K562 (cell line): ENCODE measurements around the gene USP2. TPM values are rescaled to one million over a fixed set of nuclear protein-coding genes. Genes with fewer than 3 reads are reported as not detected.

ENCODE experiments used
- ARHGAP35 ChIP-seq: fragments of 450-650 bp; IDR thresholded peaks from 2 replicates; pipeline ENCODE4 v1.6.1; 2018; ENCODE audit not compliant: partially characterized antibody
- CREM ChIP-seq: IDR thresholded peaks from 2 replicates; pipeline ENCODE4 v1.6.1; 2014; ENCODE audit warnings: antibody characterized with exemption, low read depth
- CTCF ChIP-seq, 3 experiments: IDR thresholded peaks in 2 of 3; conservative IDR thresholded peaks in 1 of 3; 2 replicates each; pipeline ENCODE4 v1.5.1; 2011 to 2012; ENCODE audit warnings: low read length in 3 of 3, mild to moderate bottlenecking in 3 of 3, control low read depth in 2 of 3, improper control_type of control experiment in 1 of 3, inconsistent platforms in 1 of 3, low read depth in 1 of 3, mixed read lengths in 1 of 3, moderate library complexity in 1 of 3; ENCODE audit not compliant: insufficient read depth in 2 of 3
- E2F1 ChIP-seq: sonication (generic); formaldehyde crosslinking; IDR thresholded peaks from 2 replicates; pipeline ENCODE4 v1.8.1; 2023; ENCODE audit warnings: mild to moderate bottlenecking, missing genetic modification reagents, moderate library complexity
- GABPA ChIP-seq: fragments of 200-800 bp; sonication (Bioruptor generic); conservative IDR thresholded peaks from 2 replicates; pipeline ENCODE4 v1.6.1; 2016; ENCODE audit warnings: low read depth, missing genetic modification characterization, missing compliant biosample characterization
- JUN ChIP-seq, 2 experiments: sonication (generic) in 1 of 2; formaldehyde crosslinking in 1 of 2; IDR thresholded peaks; 2 replicates each; pipeline versions ENCODE4 v1.6.1 to v1.8.0; 2012 to 2022; ENCODE audit warnings: borderline replicate concordance in 2 of 2, mild to moderate bottlenecking in 2 of 2, improper control_type of control experiment in 1 of 2, low read depth in 1 of 2, low read length in 1 of 2, missing genetic modification reagents in 1 of 2
- KAT2B ChIP-seq: IDR thresholded peaks from one replicate; pipeline ENCODE4 v1.6.1; 2012; ENCODE audit warnings: low read depth, mild to moderate bottlenecking, control low read depth, inconsistent platforms, low read length, moderate library complexity
- MCM3 ChIP-seq: fragments of 450-650 bp; IDR thresholded peaks from 2 replicates; pipeline ENCODE4 v1.6.1; 2016
- MIER1 ChIP-seq: fragments of 450-650 bp; IDR thresholded peaks from 2 replicates; pipeline ENCODE4 v1.6.1; 2016; ENCODE audit warnings: antibody characterized with exemption, mild to moderate bottlenecking, low read depth
- MYC ChIP-seq, 2 experiments: fragments of 250-450 bp in 1 of 2; sonication (Bioruptor Pico) in 1 of 2; IDR thresholded peaks; 2 replicates each; pipeline versions ENCODE4 v1.5.1 to v1.6.1; 2012 to 2021; ENCODE audit warnings: low read depth in 2 of 2, borderline replicate concordance in 1 of 2, improper control_type of control experiment in 1 of 2, low read length in 1 of 2, mild to moderate bottlenecking in 1 of 2, moderate library complexity in 1 of 2
- NR2F6 ChIP-seq: fragments of 450-650 bp; formaldehyde crosslinking; IDR thresholded peaks from 2 replicates; pipeline ENCODE4 v1.4.0; 2020; ENCODE audit warnings: mild to moderate bottlenecking
- POLR2G ChIP-seq: fragments of 200-400 bp; formaldehyde crosslinking; IDR thresholded peaks from 2 replicates; pipeline ENCODE4 v1.6.1; 2017; ENCODE audit warnings: low read depth, mild to moderate bottlenecking, antibody characterized with exemption, low read length, moderate library complexity
- PRDM10 ChIP-seq: fragments of 450-650 bp; IDR thresholded peaks from 2 replicates; pipeline ENCODE4 v1.6.1; 2018; ENCODE audit not compliant: partially characterized antibody
- RBBP5 ChIP-seq: fragments of 200-600 bp; sonication (generic); IDR thresholded peaks from 2 replicates; pipeline ENCODE4 v1.6.1; 2012; ENCODE audit warnings: borderline replicate concordance, mild to moderate bottlenecking, low read length, control low read depth, inconsistent platforms; ENCODE audit not compliant: insufficient read depth, poor library complexity, severe bottlenecking
- ZKSCAN1 ChIP-seq: fragments of 150-350 bp; IDR thresholded peaks from 2 replicates; pipeline ENCODE4 v1.6.1; 2016; ENCODE audit warnings: low read depth, low read length
- ZKSCAN8 ChIP-seq: fragments of 200-800 bp; sonication (Bioruptor generic); IDR thresholded peaks from 2 replicates; pipeline ENCODE4 v1.6.1; 2016; ENCODE audit warnings: missing genetic modification characterization, missing compliant biosample characterization
- ZNF134 ChIP-seq: fragments of 250-450 bp; sonication (Bioruptor Pico); conservative IDR thresholded peaks from 2 replicates; pipeline ENCODE4 v1.4.0; 2020
- polyA plus RNA-seq, 8 experiments: library from polyadenylated mRNA; depleted of rRNA in 4 of 8; stranded (reverse) in 5 of 8; unstranded in 3 of 8; fragments of >200 nt; fragmentation: Nextera tagmentation in 2 of 8; fragmentation: Illumina TruSeq in 1 of 8; extraction: Ambion mirVana in 2 of 8; extraction: Trizol in 1 of 8; gene quantifications; 2 replicates each; pipeline versions ENCODE4 v1.2.1 to v1.2.3, GENCODE V29; 2011 to 2014; ENCODE audit warnings: inconsistent platforms in 1 of 8, missing spikeins in 1 of 8
- total RNA-seq, 7 experiments: library from RNA; depleted of rRNA in 6 of 7; stranded (reverse); fragments of >200 nt in 6 of 7; fragmentation: Illumina TruSeq in 2 of 7; extraction: Trizol in 2 of 7; gene quantifications; 2 replicates each; pipeline versions ENCODE4 v1.2.1 to v1.2.3, GENCODE V29; 2011 to 2021; ENCODE audit warnings: low replicate concordance in 1 of 7
- TF ChIP-seq, protein P1 (sequence below): fragments of 200-800 bp; sonication (Bioruptor generic); IDR thresholded peaks from 2 replicates; pipeline ENCODE4 v1.6.1; 2017; ENCODE audit warnings: missing genetic modification characterization, missing compliant biosample characterization

Gene USP2
- total and polyA plus RNA-seq, 9 of the 15 experiments (the other 6 are each of a cell fraction or from before 2014, with no cell fraction given), result 2.8 to 16.9 (median 3.9) TPM

DNA sequence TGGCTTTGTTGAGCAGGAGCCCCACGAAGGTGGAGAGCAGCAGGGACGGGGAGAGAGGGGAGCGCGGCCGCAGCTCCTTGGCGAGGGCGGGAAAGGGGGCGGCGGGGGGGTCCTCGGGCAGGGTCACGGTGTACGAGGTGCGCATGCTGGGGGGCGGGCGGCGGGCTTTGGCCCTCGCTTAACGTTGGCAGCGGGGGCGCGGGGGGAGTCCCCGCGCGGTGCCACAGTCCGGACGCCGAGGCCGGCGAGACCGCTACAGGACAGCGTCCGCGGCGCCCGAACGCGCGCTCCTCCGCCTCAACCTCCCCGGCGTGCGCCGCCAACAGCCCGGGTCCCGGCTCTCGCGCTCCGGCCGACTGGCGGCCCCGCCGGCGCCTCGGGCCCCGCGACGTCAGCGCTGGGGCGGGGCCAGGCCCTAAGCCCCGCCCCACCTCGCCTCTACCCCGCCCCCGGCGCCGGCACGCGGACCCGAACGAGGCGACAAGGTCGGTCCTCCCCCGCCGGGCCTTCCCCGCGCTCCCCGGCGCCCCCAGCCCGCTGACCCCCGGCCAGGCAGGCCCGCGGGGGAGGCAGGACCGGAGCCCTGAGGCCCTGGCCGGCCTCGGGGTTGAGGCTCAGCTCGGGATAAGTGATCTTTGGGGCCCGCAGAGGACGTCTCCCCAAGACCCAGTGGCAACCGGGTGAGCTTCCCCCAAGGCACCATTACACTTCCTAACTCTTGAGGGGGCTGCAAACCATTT, 17.5 kb downstream of the USP2 start (continued):
- TF ChIP-seq RBBP5 (peak; percentile 71), CREM (peak; percentile 46), KAT2B (no peak), NR2F6 (CRISPR knock-in tag) (no peak), ZKSCAN1 (no peak), E2F1 (peak; percentile 18; the same call in 1 of the 2 replicates), ARHGAP35 (no peak), MIER1 (no peak), ZKSCAN8 (no peak), GABPA (tag) (no peak), JUN (IDR thresholded peaks at IDR 0.05; ENCODE audit: borderline replicate concordance, low read depth, low read length) (no peak), JUN (CRISPR knock-in tag; IDR thresholded peaks at IDR 0.05; ENCODE audit: borderline replicate concordance) (no peak), POLR2G (peak; percentile 77), MCM3 (no peak), CTCF (IDR thresholded peaks at IDR 0.05 in 2 of 3, conservative IDR thresholded peaks at IDR 0.05 in 1 of 3; ENCODE audit: insufficient read depth in 2 of 3, low read depth in 1 of 3, low read length in 3 of 3) (no peak), ZNF134 (no peak), PRDM10 (no peak), MYC (IDR thresholded peaks at IDR 0.05; ENCODE audit: low read depth, low read length) (0 out of 2 replicates have a peak, but pooled peaks have one; percentile 34), MYC (CRISPR knock-in tag; IDR thresholded peaks at IDR 0.05; ENCODE audit: borderline replicate concordance, low read depth) (no peak)
- TF ChIP-seq, protein P1, sequence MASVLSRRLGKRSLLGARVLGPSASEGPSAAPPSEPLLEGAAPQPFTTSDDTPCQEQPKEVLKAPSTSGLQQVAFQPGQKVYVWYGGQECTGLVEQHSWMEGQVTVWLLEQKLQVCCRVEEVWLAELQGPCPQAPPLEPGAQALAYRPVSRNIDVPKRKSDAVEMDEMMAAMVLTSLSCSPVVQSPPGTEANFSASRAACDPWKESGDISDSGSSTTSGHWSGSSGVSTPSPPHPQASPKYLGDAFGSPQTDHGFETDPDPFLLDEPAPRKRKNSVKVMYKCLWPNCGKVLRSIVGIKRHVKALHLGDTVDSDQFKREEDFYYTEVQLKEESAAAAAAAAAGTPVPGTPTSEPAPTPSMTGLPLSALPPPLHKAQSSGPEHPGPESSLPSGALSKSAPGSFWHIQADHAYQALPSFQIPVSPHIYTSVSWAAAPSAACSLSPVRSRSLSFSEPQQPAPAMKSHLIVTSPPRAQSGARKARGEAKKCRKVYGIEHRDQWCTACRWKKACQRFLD (CRISPR knock-in tag), result 0 out of 2 replicates have a peak, but pooled peaks have one; percentile 26
